Ovary (tissue), 1 donor: ENCODE measurements around the gene PANK2.

ENCODE experiments used
- EP300 ChIP-seq: sonication (generic); formaldehyde crosslinking; IDR thresholded peaks from one replicate; pipeline ENCODE4 v1.6.1; 2017; ENCODE audit warnings: antibody characterized with exemption
- POLR2A ChIP-seq: fragments of 450-650 bp; IDR thresholded peaks from one replicate; pipeline ENCODE4 v1.6.1; 2017; ENCODE audit warnings: antibody characterized with exemption, mild to moderate bottlenecking, moderate library complexity

DNA sequence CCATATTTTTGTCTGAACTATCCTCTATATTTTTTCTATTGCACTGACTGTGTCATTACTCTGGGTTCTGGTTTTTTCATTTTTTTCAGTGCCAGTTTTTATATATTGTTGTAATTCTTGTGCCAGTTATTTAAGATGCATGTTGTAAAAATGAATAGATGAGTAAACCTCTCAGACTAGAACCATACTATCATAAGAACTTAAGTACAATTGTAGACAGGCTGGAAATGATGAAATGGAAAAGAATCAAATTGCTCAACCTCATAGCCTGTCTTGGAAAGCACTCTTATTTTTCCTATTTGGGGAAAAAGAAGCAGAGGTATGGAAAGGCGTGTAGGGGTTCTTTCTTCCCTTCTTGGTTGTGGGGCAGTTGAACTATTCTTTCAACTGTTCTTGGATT, 30.2 kb downstream of the PANK2 start:
- TF ChIP-seq POLR2A (no peak), EP300 (no peak)
